ENCODE data around the gene GSTM1.

The GSTM1 gene

DNA sequence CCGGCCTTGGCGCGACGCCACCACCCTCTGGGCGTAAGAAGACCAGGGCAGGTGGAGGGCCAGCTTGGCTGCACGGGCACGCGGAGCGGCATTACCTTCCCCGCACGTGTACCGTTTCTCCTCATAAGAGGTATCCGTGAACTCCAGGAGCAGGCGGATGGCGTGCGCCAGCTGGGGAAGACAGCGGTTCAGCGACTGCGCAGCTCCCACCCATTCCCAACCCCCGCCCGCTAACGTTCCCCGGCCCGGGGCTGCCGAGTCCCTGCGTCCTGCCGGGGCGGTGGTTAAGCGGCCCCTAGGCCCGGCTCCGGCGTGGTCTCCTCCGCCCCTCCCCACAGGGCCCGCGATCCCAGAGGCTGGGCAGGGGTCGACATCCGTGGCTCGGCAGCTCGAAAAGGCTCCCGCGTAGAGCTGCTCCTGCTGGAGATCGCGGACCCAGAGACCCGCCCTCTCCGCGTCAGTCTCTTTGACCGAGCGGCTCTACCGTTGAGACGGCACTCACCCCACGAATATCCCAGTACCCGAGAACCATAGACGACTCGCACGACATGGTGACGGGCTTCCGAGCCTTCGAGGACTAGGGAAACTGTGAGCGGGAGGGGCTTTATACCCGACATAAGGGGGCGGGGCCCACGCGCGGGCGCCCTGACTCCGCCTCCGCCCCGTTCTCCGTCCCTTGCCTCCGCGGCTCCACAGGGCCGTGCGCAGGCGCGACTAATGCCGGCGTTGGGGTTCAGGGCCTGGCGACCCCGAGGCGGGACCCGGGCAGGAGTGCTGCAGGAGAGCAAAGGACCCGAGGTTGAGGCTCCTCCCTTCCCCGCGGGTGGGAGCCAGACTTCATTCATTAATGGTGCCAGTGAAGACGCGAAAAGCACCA lies 52.4 kb downstream of the GSTM1 start:
- H4K20me1 ChIP-seq (ENCODE audit: control insufficient read depth, insufficient read depth, low read depth, low read length) = no peaks in the 10 kb centered on the region
- H3K9me3 ChIP-seq (ENCODE audit: control insufficient read depth, insufficient read depth, low read length) = no peaks in the 10 kb centered on the region
- no peak overlapping the region for H3K4me2 ChIP-seq (ENCODE audit: low read length)
- H3K27ac ChIP-seq (ENCODE audit: low read depth, low read length) = no peak overlapping the region
- H3K4me3 ChIP-seq (ENCODE audit: low read length) = no peak overlapping the region
- TF ChIP-seq EZH2phosphoT487 (IDR thresholded peaks at IDR 0.05; ENCODE audit: borderline replicate concordance, low read length) = no peak
- peaks cover 10% of the 10 kb centered on the region for H3K27me3 ChIP-seq (ENCODE audit: control insufficient read depth, low read length)
- H3K79me2 ChIP-seq (ENCODE audit: control insufficient read depth, low read length) = no peaks in the 10 kb centered on the region
- no peaks in the 10 kb centered on the region for H3K36me3 ChIP-seq (ENCODE audit: control insufficient read depth, low read length)
- no peaks in the 10 kb centered on the region for H3K4me1 ChIP-seq (ENCODE audit: control insufficient read depth, low read length)
- no peaks in the 10 kb centered on the region for H3F3A ChIP-seq (ENCODE audit: control insufficient read depth, insufficient read depth)
- H3K9me2 ChIP-seq (replicated peaks; ENCODE audit: control insufficient read depth, low read length) = no peaks in the 10 kb centered on the region

DNA sequence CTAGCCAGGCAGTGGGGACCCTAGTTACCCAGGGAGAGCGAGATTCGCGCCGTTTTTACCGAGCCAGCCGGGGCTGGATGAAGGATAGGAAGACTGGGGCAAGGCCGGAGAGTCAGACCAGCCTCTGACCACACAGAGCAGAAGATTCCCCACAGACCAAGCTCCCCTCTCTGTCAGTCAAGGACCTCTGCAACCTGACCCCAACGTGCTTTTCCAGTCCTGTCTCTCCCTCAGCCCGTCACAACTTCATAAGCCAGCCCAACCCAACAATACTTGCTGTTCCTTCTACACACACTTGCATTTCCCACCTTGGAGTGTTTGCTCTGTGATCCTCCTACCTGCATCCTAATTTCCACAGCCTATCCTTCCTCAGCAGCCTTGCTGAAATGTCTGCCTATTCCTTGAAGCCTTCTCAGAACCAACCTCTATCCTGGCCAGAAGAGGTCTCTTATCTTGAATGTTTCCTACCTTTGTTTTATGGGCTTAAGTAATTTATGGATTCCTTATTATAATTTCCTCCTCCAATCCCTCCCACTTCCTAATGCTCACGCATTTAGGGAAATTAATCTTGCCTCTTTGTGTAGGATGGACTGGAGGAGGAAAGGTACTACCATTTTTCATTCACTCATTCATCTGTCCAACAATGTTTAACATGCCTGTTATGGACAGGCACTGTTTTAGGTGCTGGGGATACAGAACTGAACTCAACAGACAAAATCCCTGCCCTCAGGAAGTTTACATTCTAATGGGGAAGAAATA lies 53.2 kb downstream of the GSTM1 start, which contains the start of gene GSTM3:
TSS of gene GSTM3 (minus strand) at position 424 of the 759 bp plus-strand sequence. CDS start 751 bp downstream, outside the sequence.
- peaks cover 10% of the 10 kb centered on the region for H3K27me3 ChIP-seq (ENCODE audit: control insufficient read depth, low read length)
- no peak within 1 kb of the TSS for H3K4me3 ChIP-seq (ENCODE audit: low read length)
- H3F3A ChIP-seq (ENCODE audit: control insufficient read depth, insufficient read depth) = no peaks in the 10 kb centered on the region
- TF ChIP-seq EZH2phosphoT487 (IDR thresholded peaks at IDR 0.05; ENCODE audit: borderline replicate concordance, low read length) = no peak
- no peaks in the 10 kb centered on the region for H3K36me3 ChIP-seq (ENCODE audit: control insufficient read depth, low read length)
- no peaks in the 10 kb centered on the region for H3K79me2 ChIP-seq (ENCODE audit: control insufficient read depth, low read length)
- no peak within 1 kb of the TSS for H3K4me2 ChIP-seq (ENCODE audit: low read length)
- H4K20me1 ChIP-seq (ENCODE audit: control insufficient read depth, insufficient read depth, low read depth, low read length) = no peaks in the 10 kb centered on the region
- H3K4me1 ChIP-seq (ENCODE audit: control insufficient read depth, low read length) = no peaks in the 10 kb centered on the region
- H3K27ac ChIP-seq (ENCODE audit: low read depth, low read length) = no peak within 1 kb of the TSS
- no peaks in the 10 kb centered on the region for H3K9me3 ChIP-seq (ENCODE audit: control insufficient read depth, insufficient read depth, low read length)
- no peaks in the 10 kb centered on the region for H3K9me2 ChIP-seq (replicated peaks; ENCODE audit: control insufficient read depth, low read length)
